ENCODE measurements around the gene LRP3. TPM values are rescaled to one million over a fixed set of nuclear protein-coding genes. Genes with fewer than 3 reads are reported as not detected.
A peak's percentile ranks its signal among the peaks of the same experiment; 100 is the strongest.

Gene LRP3
- polyA plus RNA-seq, 4 donors, result 2.0 to 34.0 (median 9.6) TPM

DNA sequence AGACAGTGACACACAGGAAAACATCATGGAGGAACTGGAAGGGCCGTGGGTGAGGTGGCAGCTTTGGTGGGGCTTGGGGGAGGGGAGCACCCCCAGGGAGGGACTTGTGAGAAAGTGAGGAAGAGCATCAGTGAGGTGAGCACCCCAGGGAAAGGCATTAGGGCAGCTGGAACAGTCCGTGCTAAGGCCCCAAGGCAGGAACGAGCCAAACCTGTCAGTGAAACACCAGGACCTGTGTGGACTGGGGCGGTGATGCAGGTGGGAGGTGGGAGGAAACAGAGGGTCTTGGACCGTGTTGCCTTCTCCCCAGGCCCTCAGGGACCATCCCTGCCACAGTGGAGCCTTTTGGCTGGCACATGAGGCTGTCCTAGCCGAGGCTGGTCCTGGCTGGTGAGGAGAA, 48.8 kb downstream of the LRP3 start:
- peaks cover 0 to 23% (median 0%) of the 10 kb centered on the region in 3 donors for H3K4me1 ChIP-seq (ENCODE audit: control insufficient read depth in 3 of 3, insufficient read depth in 2 of 3, low read depth in 1 of 3, low read length in 2 of 3)
- H3K27ac ChIP-seq (ENCODE audit: low read depth in 1 of 3, low read length in 2 of 3), result no peak overlapping the region
- no peaks in the 10 kb centered on the region for H3K27me3 ChIP-seq (ENCODE audit: control insufficient read depth in 3 of 3, insufficient read depth in 3 of 3, low read length in 3 of 3)
- FAIRE-seq (no peak), DNase-seq (no peak)
- peaks cover 0 to 2% (median 0%) of the 10 kb centered on the region in 3 donors for H3K36me3 ChIP-seq (ENCODE audit: control insufficient read depth in 3 of 3, insufficient read depth in 2 of 3, low read depth in 1 of 3, low read length in 3 of 3)
- WGBS, 3 donors, result 76 to 84% (median 80%) methylated on average over 6 of the region's 6 CpGs
- peaks cover 0 to 13% of the 10 kb centered on the region in 2 donors for H3K9me3 ChIP-seq (ENCODE audit: control insufficient read depth in 2 of 2, insufficient read depth in 1 of 2, low read depth in 1 of 2, low read length in 1 of 2)
- no peak overlapping the region for H3K4me3 ChIP-seq (ENCODE audit: low read depth in 1 of 3, low read length in 3 of 3)

DNA sequence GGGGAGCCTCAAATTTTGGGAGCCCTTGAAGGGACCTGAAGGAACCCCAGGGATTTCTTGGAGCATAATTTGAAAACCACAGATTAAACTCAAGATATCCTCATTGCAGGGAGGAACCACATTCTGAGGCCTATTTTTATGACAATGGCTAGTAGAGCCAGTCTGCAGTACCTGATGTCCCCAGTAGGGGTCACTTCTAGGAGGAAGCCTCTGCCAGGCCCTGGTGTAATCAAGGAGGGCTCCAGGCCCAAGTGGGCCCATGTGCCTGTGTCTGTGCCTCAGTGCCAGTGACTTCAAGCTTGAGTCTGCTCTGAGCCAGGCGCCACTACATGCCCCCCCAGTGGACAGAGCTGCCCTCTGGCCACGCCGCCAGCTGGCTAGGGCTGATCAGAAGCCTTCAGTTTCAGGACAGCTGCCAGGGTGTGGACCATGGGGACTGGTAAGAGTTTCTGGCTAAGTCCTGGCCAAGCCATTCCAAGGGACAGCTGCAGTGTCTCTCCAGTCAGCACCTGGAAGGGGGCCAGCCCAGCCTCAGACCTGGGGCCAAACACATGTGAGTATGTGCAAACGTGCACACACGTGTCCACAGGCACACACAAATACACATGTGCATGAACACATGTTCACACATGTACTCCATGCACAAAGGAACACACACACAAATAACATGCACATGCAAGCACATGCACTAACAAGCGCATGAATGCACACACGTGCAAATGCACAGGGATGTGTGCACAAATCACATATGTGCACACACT, 52.0 kb downstream of the LRP3 start:
- 72 to 87% (median 78%) methylated on average over 7 of the region's 7 CpGs for WGBS, 3 donors
- no peak overlapping the region for H3K27ac ChIP-seq (ENCODE audit: low read depth in 1 of 3, low read length in 2 of 3)
- H3K4me3 ChIP-seq (ENCODE audit: low read depth in 1 of 3, low read length in 3 of 3), result no peak overlapping the region
- no peak for DNase-seq
- peaks cover 0 to 2% (median 0%) of the 10 kb centered on the region in 3 donors for H3K36me3 ChIP-seq (ENCODE audit: control insufficient read depth in 3 of 3, insufficient read depth in 2 of 3, low read depth in 1 of 3, low read length in 3 of 3)
- peaks cover 0 to 13% of the 10 kb centered on the region in 2 donors for H3K9me3 ChIP-seq (ENCODE audit: control insufficient read depth in 2 of 2, insufficient read depth in 1 of 2, low read depth in 1 of 2, low read length in 1 of 2)
- H3K4me1 ChIP-seq (ENCODE audit: control insufficient read depth in 3 of 3, insufficient read depth in 2 of 3, low read depth in 1 of 3, low read length in 2 of 3), result peaks cover 0 to 24% (median 0%) of the 10 kb centered on the region in 3 donors
- no peaks in the 10 kb centered on the region for H3K27me3 ChIP-seq (ENCODE audit: control insufficient read depth in 3 of 3, insufficient read depth in 3 of 3, low read length in 3 of 3)
- no peak for FAIRE-seq

GRCh38 chr19:33246709-33247440, 52.7 kb downstream of the LRP3 start:
- Histone ChIP-seq H3K27ac (ENCODE audit: low read depth in 1 of 3, low read length in 2 of 3) (no peak overlapping the region), H3K4me3 (ENCODE audit: low read depth in 1 of 3, low read length in 3 of 3) (no peak overlapping the region), H3K36me3 (ENCODE audit: control insufficient read depth in 3 of 3, insufficient read depth in 2 of 3, low read depth in 1 of 3, low read length in 3 of 3) (peaks cover 0 to 2% (median 0%) of the 10 kb centered on the region in 3 donors), H3K27me3 (ENCODE audit: control insufficient read depth in 3 of 3, insufficient read depth in 3 of 3, low read length in 3 of 3) (no peaks in the 10 kb centered on the region), H3K9me3 (ENCODE audit: control insufficient read depth in 2 of 2, insufficient read depth in 1 of 2, low read depth in 1 of 2, low read length in 1 of 2) (peaks cover 0 to 13% of the 10 kb centered on the region in 2 donors), H3K4me1 (ENCODE audit: control insufficient read depth in 3 of 3, insufficient read depth in 2 of 3, low read depth in 1 of 3, low read length in 2 of 3) (peaks cover 0 to 17% (median 0%) of the 10 kb centered on the region in 3 donors)
- 71 to 82% (median 78%) methylated on average over 6 to 7 of the region's 7 CpGs for WGBS, 3 donors
- no peak for DNase-seq
- FAIRE-seq, result no peak

GRCh38 chr19:33247441-33247819, 53.3 kb downstream of the LRP3 start:
- FAIRE-seq (no peak), DNase-seq (no peak)
- Histone ChIP-seq H3K9me3 (ENCODE audit: control insufficient read depth in 2 of 2, insufficient read depth in 1 of 2, low read depth in 1 of 2, low read length in 1 of 2) (peaks cover 0 to 13% of the 10 kb centered on the region in 2 donors), H3K27ac (ENCODE audit: low read depth in 1 of 3, low read length in 2 of 3) (no peak overlapping the region), H3K27me3 (ENCODE audit: control insufficient read depth in 3 of 3, insufficient read depth in 3 of 3, low read length in 3 of 3) (no peaks in the 10 kb centered on the region), H3K4me1 (ENCODE audit: control insufficient read depth in 3 of 3, insufficient read depth in 2 of 3, low read depth in 1 of 3, low read length in 2 of 3) (peaks cover 0 to 16% (median 0%) of the 10 kb centered on the region in 3 donors), H3K36me3 (ENCODE audit: control insufficient read depth in 3 of 3, insufficient read depth in 2 of 3, low read depth in 1 of 3, low read length in 3 of 3) (peaks cover 0 to 2% (median 0%) of the 10 kb centered on the region in 3 donors), H3K4me3 (ENCODE audit: low read depth in 1 of 3, low read length in 3 of 3) (no peak overlapping the region)
- WGBS, 3 donors, result 67 to 95% (median 91%) methylated on average over 1 of the region's 1 CpG

- Histone ChIP-seq H3K4me1 (ENCODE audit: control insufficient read depth in 3 of 3, insufficient read depth in 2 of 3, low read depth in 1 of 3, low read length in 2 of 3) (peaks cover 0 to 16% (median 0%) of the 10 kb centered on the region in 3 donors), H3K9me3 (ENCODE audit: control insufficient read depth in 2 of 2, insufficient read depth in 1 of 2, low read depth in 1 of 2, low read length in 1 of 2) (peaks cover 0 to 13% of the 10 kb centered on the region in 2 donors), H3K27me3 (ENCODE audit: control insufficient read depth in 3 of 3, insufficient read depth in 3 of 3, low read length in 3 of 3) (no peaks in the 10 kb centered on the region), H3K27ac (ENCODE audit: low read depth in 1 of 3, low read length in 2 of 3) (no peak overlapping the region), H3K4me3 (ENCODE audit: low read depth in 1 of 3, low read length in 3 of 3) (no peak overlapping the region), H3K36me3 (ENCODE audit: control insufficient read depth in 3 of 3, insufficient read depth in 2 of 3, low read depth in 1 of 3, low read length in 3 of 3) (peaks cover 0 to 2% (median 0%) of the 10 kb centered on the region in 3 donors)
- WGBS, 3 donors, result 86 to 93% (median 87%) methylated on average over 8 of the region's 8 CpGs
- FAIRE-seq, result no peak
- DNase-seq, result no peak
These were observed 54.0 kb downstream of the LRP3 start for GRCh38 chr19:33248104-33248503.

GRCh38 chr19:33248553-33248953, 54.4 kb downstream of the LRP3 start:
- peaks cover 0 to 13% of the 10 kb centered on the region in 2 donors for H3K9me3 ChIP-seq (ENCODE audit: control insufficient read depth in 2 of 2, insufficient read depth in 1 of 2, low read depth in 1 of 2, low read length in 1 of 2)
- FAIRE-seq (no peak), DNase-seq (no peak)
- H3K36me3 ChIP-seq (ENCODE audit: control insufficient read depth in 3 of 3, insufficient read depth in 2 of 3, low read depth in 1 of 3, low read length in 3 of 3), result peaks cover 0 to 2% (median 0%) of the 10 kb centered on the region in 3 donors
- no peak overlapping the region for H3K4me3 ChIP-seq (ENCODE audit: low read depth in 1 of 3, low read length in 3 of 3)
- WGBS, 3 donors, result 56 to 67% (median 57%) methylated on average over 11 of the region's 11 CpGs
- H3K4me1 ChIP-seq (ENCODE audit: control insufficient read depth in 3 of 3, insufficient read depth in 2 of 3, low read depth in 1 of 3, low read length in 2 of 3), result peaks cover 0 to 16% (median 0%) of the 10 kb centered on the region in 3 donors
- H3K27ac ChIP-seq (ENCODE audit: low read depth in 1 of 3, low read length in 2 of 3), result no peak overlapping the region
- no peaks in the 10 kb centered on the region for H3K27me3 ChIP-seq (ENCODE audit: control insufficient read depth in 3 of 3, insufficient read depth in 3 of 3, low read length in 3 of 3)

GRCh38 chr19:33248954-33249613, 55.0 kb downstream of the LRP3 start:
- H3K27me3 ChIP-seq (ENCODE audit: control insufficient read depth in 3 of 3, insufficient read depth in 3 of 3, low read length in 3 of 3), result no peaks in the 10 kb centered on the region
- H3K27ac ChIP-seq (ENCODE audit: low read depth in 1 of 3, low read length in 2 of 3), result no peak overlapping the region
- H3K4me3 ChIP-seq (ENCODE audit: low read depth in 1 of 3, low read length in 3 of 3), result no peak overlapping the region
- WGBS, 3 donors, result 25 to 51% (median 39%) methylated on average over 18 to 28 of the region's 28 CpGs
- DNase-seq (peak; percentile 46 to 54), FAIRE-seq (no peak)
- peaks cover 0 to 2% (median 0%) of the 10 kb centered on the region in 3 donors for H3K36me3 ChIP-seq (ENCODE audit: control insufficient read depth in 3 of 3, insufficient read depth in 2 of 3, low read depth in 1 of 3, low read length in 3 of 3)
- H3K9me3 ChIP-seq (ENCODE audit: control insufficient read depth in 2 of 2, insufficient read depth in 1 of 2, low read depth in 1 of 2, low read length in 1 of 2), result peaks cover 0 to 13% of the 10 kb centered on the region in 2 donors
- H3K4me1 ChIP-seq (ENCODE audit: control insufficient read depth in 3 of 3, insufficient read depth in 2 of 3, low read depth in 1 of 3, low read length in 2 of 3), result peaks cover 0 to 16% (median 0%) of the 10 kb centered on the region in 3 donors

DNA sequence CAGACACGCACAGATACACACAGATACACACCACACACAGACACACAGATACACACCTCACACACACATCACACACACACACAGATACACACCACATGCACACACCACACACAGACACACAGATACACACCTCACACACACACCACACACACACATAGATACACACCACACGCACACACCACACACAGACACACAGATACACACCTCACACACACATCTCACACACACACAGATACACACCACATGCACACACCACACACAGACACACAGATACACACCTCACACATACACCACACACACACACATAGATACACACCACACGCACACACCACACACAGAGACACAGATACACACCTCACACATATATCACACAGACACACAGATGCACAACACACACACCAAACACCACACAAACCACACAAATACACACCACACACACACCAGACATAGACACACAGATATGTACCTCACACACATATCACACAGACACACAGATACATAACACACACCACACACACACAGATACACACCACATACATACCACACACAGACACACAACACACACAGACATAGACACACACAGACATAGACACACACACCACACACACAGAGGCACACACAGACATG, 55.7 kb downstream of the LRP3 start:
- WGBS, 3 donors, result 65 to 81% (median 78%) methylated on average over 3 of the region's 3 CpGs
- Histone ChIP-seq H3K27me3 (ENCODE audit: control insufficient read depth in 3 of 3, insufficient read depth in 3 of 3, low read length in 3 of 3) (no peaks in the 10 kb centered on the region), H3K36me3 (ENCODE audit: control insufficient read depth in 3 of 3, insufficient read depth in 2 of 3, low read depth in 1 of 3, low read length in 3 of 3) (peaks cover 0 to 2% (median 0%) of the 10 kb centered on the region in 3 donors), H3K4me1 (ENCODE audit: control insufficient read depth in 3 of 3, insufficient read depth in 2 of 3, low read depth in 1 of 3, low read length in 2 of 3) (peaks cover 0 to 16% (median 0%) of the 10 kb centered on the region in 3 donors), H3K4me3 (ENCODE audit: low read depth in 1 of 3, low read length in 3 of 3) (no peak overlapping the region), H3K27ac (ENCODE audit: low read depth in 1 of 3, low read length in 2 of 3) (no peak overlapping the region), H3K9me3 (ENCODE audit: control insufficient read depth in 2 of 2, insufficient read depth in 1 of 2, low read depth in 1 of 2, low read length in 1 of 2) (peaks cover 0 to 13% of the 10 kb centered on the region in 2 donors)
- no peak for DNase-seq
- peak; percentile 68 for FAIRE-seq
